Mesenchymal stem cell (in vitro differentiated cells and primary cell): ENCODE results near the gene BICRA.
"Not testable (repeated sequence)": the region's sequence is repeated elsewhere in the genome, so short reads cannot be mapped to it uniquely, and the experiment has no call there.

Source experiments
- DNase-seq: peaks from one replicate; pipeline ENCODE4 v3.0.0-alpha.2; 2013
- H2AFZ ChIP-seq: one replicate; pipeline ENCODE4 v1.6.1; 2013; ENCODE audit warnings: low read depth, mild to moderate bottlenecking, control low read depth, inconsistent platforms, low read length, moderate library complexity
- H2AK5ac ChIP-seq: 2 replicates; pipeline ENCODE4 v1.6.1; 2013; ENCODE audit warnings: low read length, moderate library complexity, mild to moderate bottlenecking, inconsistent platforms; ENCODE audit not compliant: severe bottlenecking
- H2BK120ac ChIP-seq: one replicate; pipeline ENCODE4 v1.6.1; 2013; ENCODE audit warnings: low read depth, mild to moderate bottlenecking, inconsistent platforms, low read length, moderate library complexity
- H2BK12ac ChIP-seq, 2 experiments: one replicate each; pipeline ENCODE4 v1.6.1; 2013; ENCODE audit warnings: inconsistent platforms in 2 of 2, low read length in 2 of 2, mild to moderate bottlenecking in 2 of 2, moderate library complexity in 2 of 2, control low read depth in 1 of 2
- H2BK15ac ChIP-seq: one replicate; pipeline ENCODE4 v1.6.1; 2013; ENCODE audit warnings: mild to moderate bottlenecking, low read depth, inconsistent platforms; ENCODE audit not compliant: poor library complexity, severe bottlenecking
- H2BK5ac ChIP-seq: 2 replicates; pipeline ENCODE4 v1.6.1; 2013; ENCODE audit warnings: low read depth, mild to moderate bottlenecking, low read length, control low read depth, inconsistent platforms; ENCODE audit not compliant: poor library complexity, severe bottlenecking
- H3K14ac ChIP-seq, 2 experiments: one replicate each; pipeline ENCODE4 v1.6.1; 2013; ENCODE audit warnings: inconsistent platforms in 2 of 2, low read length in 2 of 2, control low read depth in 1 of 2, mild to moderate bottlenecking in 1 of 2, moderate library complexity in 1 of 2
- H3K18ac ChIP-seq, 2 experiments: one replicate each; pipeline ENCODE4 v1.6.1; 2013; ENCODE audit warnings: inconsistent platforms in 2 of 2, low read length in 2 of 2, control low read depth in 1 of 2, low read depth in 1 of 2, mild to moderate bottlenecking in 1 of 2
- H3K23ac ChIP-seq, 2 experiments: one replicate each; pipeline ENCODE4 v1.6.1; 2013; ENCODE audit warnings: inconsistent platforms in 2 of 2, low read length in 2 of 2, mild to moderate bottlenecking in 2 of 2, moderate library complexity in 2 of 2, control low read depth in 1 of 2
- H3K27ac ChIP-seq: 2 replicates; pipeline ENCODE4 v1.5.1; 2013; ENCODE audit warnings: mild to moderate bottlenecking, moderate library complexity, low read length, control low read depth, inconsistent platforms; ENCODE audit not compliant: poor library complexity, severe bottlenecking
- H3K27me3 ChIP-seq, 2 experiments: 2 replicates each; pipeline versions ENCODE4 v1.6.1 to v1.7.0; 2013; ENCODE audit warnings: low read length in 2 of 2, mild to moderate bottlenecking in 2 of 2, moderate library complexity in 2 of 2, control low read depth in 1 of 2, inconsistent platforms in 1 of 2; ENCODE audit not compliant: control insufficient read depth in 1 of 2, insufficient read depth in 1 of 2
- H3K36me3 ChIP-seq, 2 experiments: 2 replicates each; pipeline versions ENCODE4 v1.6.1 to v1.7.0; 2013; ENCODE audit warnings: low read length in 2 of 2, control low read depth in 1 of 2, inconsistent platforms in 1 of 2, low read depth in 1 of 2, mild to moderate bottlenecking in 1 of 2; ENCODE audit not compliant: insufficient read depth in 2 of 2, control insufficient read depth in 1 of 2
- H3K4ac ChIP-seq, 2 experiments: one replicate each; pipeline ENCODE4 v1.6.1; 2013; ENCODE audit warnings: inconsistent platforms in 2 of 2, low read length in 2 of 2, mild to moderate bottlenecking in 2 of 2, moderate library complexity in 2 of 2, control low read depth in 1 of 2, low read depth in 1 of 2
- H3K4me1 ChIP-seq: 2 replicates; pipeline ENCODE4 v1.6.1; 2013; ENCODE audit warnings: low read depth, low read length, control low read depth; ENCODE audit not compliant: control insufficient read depth, insufficient read depth
- H3K4me2 ChIP-seq: 2 replicates; pipeline ENCODE4 v1.6.1; 2013; ENCODE audit warnings: low read length, mild to moderate bottlenecking, inconsistent platforms; ENCODE audit not compliant: poor library complexity, severe bottlenecking
- H3K4me3 ChIP-seq, 2 experiments: 2 replicates each; pipeline versions ENCODE4 v1.5.1 to v1.7.0; 2013; ENCODE audit warnings: low read length in 2 of 2, mild to moderate bottlenecking in 2 of 2, control low read depth in 1 of 2, low read depth in 1 of 2; ENCODE audit not compliant: insufficient read depth in 1 of 2
- H3K79me1 ChIP-seq: replicated peaks from 2 replicates; pipeline ENCODE4 v1.6.1; 2013; ENCODE audit warnings: mild to moderate bottlenecking, control low read depth, low read length, inconsistent platforms; ENCODE audit not compliant: poor library complexity, severe bottlenecking
- H3K9ac ChIP-seq: 2 replicates; pipeline ENCODE4 v1.7.0; 2013; ENCODE audit warnings: mild to moderate bottlenecking, low read length, moderate library complexity
- H3K9me3 ChIP-seq: 2 replicates; pipeline ENCODE4 v1.7.0; 2013; ENCODE audit warnings: mild to moderate bottlenecking, low read length; ENCODE audit not compliant: control insufficient read depth
- H4K8ac ChIP-seq: one replicate; pipeline ENCODE4 v1.6.1; 2013; ENCODE audit warnings: inconsistent platforms, mild to moderate bottlenecking, low read length, moderate library complexity
- H4K91ac ChIP-seq: one replicate; pipeline ENCODE4 v1.6.1; 2013; ENCODE audit warnings: mild to moderate bottlenecking, low read length, inconsistent platforms
- WGBS: methylation state at CpG from one replicate; pipeline ENCODE4 v1.1.7; 2013; ENCODE audit warnings: mixed read lengths; 5-methylcytosine and 5-hydroxymethylcytosine counted together

BICRA gene

DNA sequence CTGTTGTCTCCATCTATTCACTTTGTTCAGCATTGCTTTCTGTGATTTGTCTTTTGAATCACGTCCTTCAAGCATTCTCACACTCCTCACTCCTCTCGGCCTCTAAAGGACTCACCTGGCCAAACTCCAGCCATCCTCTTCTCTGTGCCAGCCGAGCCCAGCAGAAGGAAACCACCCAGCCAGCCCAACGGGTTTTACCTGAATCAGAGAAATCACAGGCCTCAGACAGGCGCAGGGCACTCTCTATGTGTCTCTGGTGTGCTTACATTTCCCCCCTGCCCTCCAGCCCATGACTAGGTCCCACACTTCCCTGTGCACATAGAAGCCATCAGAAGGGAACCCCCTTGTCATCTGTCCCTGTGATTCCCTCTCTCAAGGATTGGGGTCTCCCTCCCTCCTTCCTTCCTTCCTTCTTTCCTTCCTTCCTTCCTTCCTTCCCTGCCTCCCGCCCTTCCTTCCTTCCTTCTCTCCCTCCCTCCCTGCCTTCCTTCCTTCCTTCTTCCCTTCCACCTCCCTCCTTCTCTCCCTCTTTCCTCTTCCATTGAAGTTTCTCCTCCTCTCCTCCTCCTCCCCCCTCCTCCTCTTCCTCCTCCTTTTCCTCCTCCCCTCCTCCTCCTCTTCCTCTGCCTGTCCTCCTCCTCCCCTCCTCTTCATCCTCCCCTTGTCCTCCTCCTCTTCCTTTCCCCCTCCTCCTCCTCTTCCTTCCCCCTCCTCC, 27.2 kb upstream of the BICRA start:
- Histone ChIP-seq H3K79me1 (no peaks in the 10 kb centered on the region), H2AFZ (no peak overlapping the region), H3K4me2 (no peak overlapping the region), H2BK120ac (peak overlapping the region; percentile 29), H3K4ac (no peak overlapping the region), H3K36me3 (no peaks in the 10 kb centered on the region), H2AK5ac (no peak overlapping the region), H3K14ac (peak overlapping the region in 1 of 2 experiments; percentile 9), H2BK12ac (peak overlapping the region; percentile 40 to 59), H3K4me1 (peaks cover 3% of the 10 kb centered on the region), H4K8ac (no peak overlapping the region), H3K4me3 (peak overlapping the region in 1 of 2 experiments; percentile 54), H2BK15ac (no peak overlapping the region), H3K18ac (peak overlapping the region; percentile 58 to 81), H3K23ac (peak overlapping the region in 1 of 2 experiments; percentile 17), H3K27me3 (no peaks in the 10 kb centered on the region), H3K9ac (peak overlapping the region; percentile 69), H4K91ac (no peak overlapping the region), H3K27ac (no peak overlapping the region), H3K9me3 (peaks cover 3% of the 10 kb centered on the region), H2BK5ac (no peak overlapping the region)
- WGBS = 80% methylated on average over 6 of the region's 6 CpGs
- no peak for DNase-seq

DNA sequence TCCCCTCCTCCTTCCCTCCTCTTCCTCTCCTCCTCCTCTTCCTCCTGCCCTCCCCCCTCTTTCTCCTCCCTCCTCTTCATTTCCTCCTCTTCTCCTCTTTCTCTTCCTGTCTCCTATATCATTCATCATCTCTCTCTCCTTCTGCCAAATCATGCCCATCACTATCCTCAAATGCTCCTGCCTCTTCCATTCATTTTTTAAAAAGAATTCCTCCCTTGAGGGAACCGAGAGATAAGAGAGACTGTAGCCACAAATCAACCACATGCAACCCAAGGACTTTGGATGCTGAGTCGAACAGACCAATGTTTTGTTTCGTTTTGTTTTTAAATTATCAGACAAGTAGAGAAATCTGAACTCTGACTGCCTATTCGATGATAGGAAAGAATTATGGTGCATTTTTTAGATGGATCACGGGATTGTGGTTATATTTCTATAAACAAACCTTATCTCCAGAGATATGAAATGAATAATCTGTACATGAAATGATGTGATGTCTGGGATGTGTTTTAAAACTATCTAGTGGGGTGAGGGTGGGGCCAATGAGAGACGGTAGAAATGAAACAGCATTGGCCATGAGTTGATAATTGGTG, 26.5 kb upstream of the BICRA start:
- H3K9me3 ChIP-seq = peaks cover 7% of the 10 kb centered on the region
- peak overlapping the region in 1 of 2 experiments; percentile 81 for H3K18ac ChIP-seq
- peak overlapping the region; percentile 69 for H3K9ac ChIP-seq
- H2AFZ ChIP-seq = no peak overlapping the region
- no peak overlapping the region for H2BK15ac ChIP-seq
- WGBS = 26% methylated on average over 2 of the region's 6 CpGs
- no peak overlapping the region for H2AK5ac ChIP-seq
- peak; percentile 78 for DNase-seq
- peaks cover 3% of the 10 kb centered on the region for H3K4me1 ChIP-seq
- no peak overlapping the region for H3K4me2 ChIP-seq
- no peak overlapping the region for H4K91ac ChIP-seq
- H3K23ac ChIP-seq = no peak overlapping the region
- H3K14ac ChIP-seq = no peak overlapping the region
- no peak overlapping the region for H3K4ac ChIP-seq
- H3K79me1 ChIP-seq = no peaks in the 10 kb centered on the region
- H3K27ac ChIP-seq = no peak overlapping the region
- no peaks in the 10 kb centered on the region for H3K36me3 ChIP-seq
- H3K27me3 ChIP-seq = no peaks in the 10 kb centered on the region
- H4K8ac ChIP-seq = no peak overlapping the region
- no peak overlapping the region for H2BK5ac ChIP-seq
- no peak overlapping the region for H2BK120ac ChIP-seq
- no peak overlapping the region for H2BK12ac ChIP-seq
- peak overlapping the region in 1 of 2 experiments; percentile 54 for H3K4me3 ChIP-seq

DNA sequence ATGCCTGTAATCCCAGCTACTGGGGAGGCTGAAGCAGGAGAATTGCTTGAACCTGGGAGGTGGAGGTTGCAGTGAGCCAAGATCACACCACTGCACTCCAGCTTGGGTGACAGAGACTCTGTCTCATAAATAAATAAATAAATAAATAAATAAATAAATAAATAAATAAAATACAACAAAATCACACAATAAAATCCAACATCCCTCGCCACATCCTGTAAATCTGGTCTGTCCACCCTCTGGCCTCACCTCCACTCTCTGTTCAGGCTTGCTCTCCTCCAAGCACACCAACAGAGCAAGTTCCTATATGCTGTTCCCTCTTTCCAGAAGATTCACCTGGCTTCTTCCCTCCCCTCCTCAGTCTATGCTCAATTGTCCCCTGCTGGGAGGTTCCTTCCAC, 25.8 kb upstream of the BICRA start:
- not testable (repeated sequence) for H3K27me3 ChIP-seq, H2BK120ac ChIP-seq, H3K27ac ChIP-seq, H2BK5ac ChIP-seq, H4K91ac ChIP-seq, H2BK15ac ChIP-seq, H3K18ac ChIP-seq, H3K4me3 ChIP-seq, H3K4ac ChIP-seq, H4K8ac ChIP-seq, DNase-seq, H3K4me1 ChIP-seq, H3K79me1 ChIP-seq, H3K14ac ChIP-seq, H3K4me2 ChIP-seq, H2AFZ ChIP-seq, H3K23ac ChIP-seq, H3K36me3 ChIP-seq, H2AK5ac ChIP-seq, H3K9me3 ChIP-seq
- peak overlapping the region in 1 of 2 experiments; percentile 70 for H2BK12ac ChIP-seq
- WGBS = 91% methylated on average over 1 of the region's 1 CpG
- peak overlapping the region; percentile 69 for H3K9ac ChIP-seq

DNA sequence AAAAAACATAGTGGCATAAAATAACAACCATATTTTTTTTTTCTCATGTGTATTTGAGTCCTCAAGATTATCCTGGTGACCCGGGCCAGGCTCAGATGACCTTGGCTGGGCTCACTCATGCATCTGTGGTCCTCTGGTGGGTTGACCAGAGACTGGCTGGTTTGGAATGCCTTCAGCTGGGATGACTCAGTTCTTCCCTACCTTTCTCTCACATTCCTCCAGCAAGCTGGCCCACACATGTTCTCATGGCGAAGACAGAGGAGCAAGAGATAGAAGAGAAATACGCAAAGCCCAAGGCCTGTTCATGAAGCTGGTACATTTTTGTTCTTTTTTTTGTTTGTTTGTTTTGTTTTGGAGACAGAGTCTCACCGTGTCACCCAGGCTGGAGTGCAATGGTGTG, 21.6 kb upstream of the BICRA start:
- H4K8ac ChIP-seq = no peak overlapping the region
- no peak overlapping the region for H3K27ac ChIP-seq
- no peak overlapping the region for H3K4me2 ChIP-seq
- H3K9me3 ChIP-seq = peaks cover 7% of the 10 kb centered on the region
- no peak for DNase-seq
- H2BK12ac ChIP-seq = no peak overlapping the region
- H3K23ac ChIP-seq = no peak overlapping the region
- no peak overlapping the region for H4K91ac ChIP-seq
- H3K14ac ChIP-seq = no peak overlapping the region
- H3K27me3 ChIP-seq = no peaks in the 10 kb centered on the region
- H3K9ac ChIP-seq = no peak overlapping the region
- 86% methylated on average over 4 of the region's 4 CpGs for WGBS
- no peak overlapping the region for H2AFZ ChIP-seq
- no peaks in the 10 kb centered on the region for H3K36me3 ChIP-seq
- no peak overlapping the region for H2AK5ac ChIP-seq
- H3K18ac ChIP-seq = no peak overlapping the region
- H3K4ac ChIP-seq = no peak overlapping the region
- H3K79me1 ChIP-seq = no peaks in the 10 kb centered on the region
- H3K4me3 ChIP-seq = no peak overlapping the region
- no peak overlapping the region for H2BK120ac ChIP-seq
- no peak overlapping the region for H2BK15ac ChIP-seq
- no peak overlapping the region for H2BK5ac ChIP-seq
- no peaks in the 10 kb centered on the region for H3K4me1 ChIP-seq
